ENCODE measurements around the gene PKN3.
A peak's percentile ranks its signal among the peaks of the same experiment; 100 is the strongest.

The PKN3 gene

GRCh38 chr9:128694344-128694743, 8.0 kb upstream of the PKN3 start:
- TF ChIP-seq CTCF (IDR thresholded peaks at IDR 0.05) (no peak), ZFX (IDR thresholded peaks at IDR 0.05; ENCODE audit: borderline replicate concordance) (no peak)
- no peak overlapping the region; the same call in 1 of the 2 replicates for H3K27ac ChIP-seq

GRCh38 chr9:128696923-128697707, 5.2 kb upstream of the PKN3 start:
- H3K27ac ChIP-seq, result peak overlapping the region; percentile 52
- TF ChIP-seq CTCF (IDR thresholded peaks at IDR 0.05) (no peak), ZFX (IDR thresholded peaks at IDR 0.05; ENCODE audit: borderline replicate concordance) (no peak)

GRCh38 chr9:128699096-128699795, 3.1 kb upstream of the PKN3 start:
- H3K27ac ChIP-seq, result peak overlapping the region; percentile 52; the same call in 1 of the 2 replicates

DNA sequence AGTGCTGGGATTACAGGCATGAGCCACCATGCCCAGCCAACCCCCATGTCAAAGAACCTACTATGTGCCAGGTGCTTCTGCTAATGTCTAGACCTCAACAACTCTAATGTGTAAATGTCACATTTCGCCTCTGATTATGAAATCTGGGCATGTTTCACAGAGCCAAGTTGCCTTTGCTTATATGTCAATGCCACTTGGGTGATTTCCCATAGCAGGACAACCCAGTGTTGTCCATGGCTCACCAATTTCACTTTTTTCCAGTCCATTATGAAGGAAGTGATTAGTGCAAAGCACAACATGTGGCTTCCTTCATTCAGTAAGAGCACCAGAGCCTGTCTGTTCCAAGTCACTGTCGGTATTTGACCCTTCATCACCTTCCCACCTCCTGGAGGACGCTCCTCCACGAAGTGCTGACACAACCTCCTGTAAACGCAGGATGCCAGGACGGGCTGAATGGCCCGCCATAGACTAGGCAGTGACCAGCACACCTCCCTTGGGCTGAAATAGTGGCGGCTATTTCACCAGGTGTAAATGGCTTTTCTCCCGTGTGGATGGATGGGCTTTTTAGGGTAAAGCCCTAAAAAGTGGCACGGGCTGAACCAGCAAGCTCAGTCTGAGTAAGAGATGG, 962 bp upstream of the PKN3 start:
- H3K27ac ChIP-seq, result 0 out of 2 replicates have a peak overlapping the region, but pooled peaks have one; percentile 74
- TF ChIP-seq CTCF (IDR thresholded peaks at IDR 0.05), result no peak
- TF ChIP-seq ZFX (IDR thresholded peaks at IDR 0.05; ENCODE audit: borderline replicate concordance), result no peak

DNA sequence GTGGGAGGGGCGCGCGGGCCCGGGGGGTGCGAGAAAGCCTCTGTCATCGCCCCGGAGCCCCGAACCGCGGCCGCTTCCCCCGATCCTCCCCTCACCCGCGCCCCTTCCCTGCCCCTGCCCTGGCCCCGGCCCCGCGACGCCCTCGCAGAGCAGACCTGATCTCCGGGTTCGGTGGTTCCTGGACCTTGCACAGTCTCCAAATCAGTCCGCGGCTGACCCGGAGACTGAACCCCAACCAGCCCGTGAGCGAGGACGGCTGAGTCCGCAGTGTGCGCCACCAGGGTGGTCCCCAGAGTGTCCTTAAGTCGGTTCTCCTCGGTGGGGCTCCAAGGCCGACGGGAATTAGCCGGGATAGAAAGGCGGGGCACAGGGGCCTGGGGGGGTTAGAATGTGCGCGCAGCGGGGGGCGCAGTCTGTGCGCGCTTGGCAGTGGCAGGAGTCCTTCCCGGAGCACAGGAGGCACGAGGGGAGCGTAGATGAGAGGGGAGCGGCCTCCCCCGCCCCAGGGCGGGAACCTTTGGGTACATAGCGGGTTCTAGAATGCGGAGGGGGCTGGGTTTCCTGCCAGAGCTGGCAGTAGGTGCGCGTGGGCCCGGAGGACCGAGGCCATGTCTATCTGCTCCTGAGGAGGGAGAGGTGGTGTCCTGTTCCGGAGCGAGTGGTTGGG, 779 bp downstream of the PKN3 start:
- TF ChIP-seq ZFX (IDR thresholded peaks at IDR 0.05; ENCODE audit: borderline replicate concordance), result no peak
- TF ChIP-seq CTCF (IDR thresholded peaks at IDR 0.05), result no peak
- H3K27ac ChIP-seq, result peak overlapping the region; percentile 74

GRCh38 chr9:128703616-128704355, 1.5 kb downstream of the PKN3 start:
- peak overlapping the region; percentile 74 for H3K27ac ChIP-seq
- no peak for TF ChIP-seq ZFX (IDR thresholded peaks at IDR 0.05; ENCODE audit: borderline replicate concordance)
- TF ChIP-seq CTCF (IDR thresholded peaks at IDR 0.05), result no peak

DNA sequence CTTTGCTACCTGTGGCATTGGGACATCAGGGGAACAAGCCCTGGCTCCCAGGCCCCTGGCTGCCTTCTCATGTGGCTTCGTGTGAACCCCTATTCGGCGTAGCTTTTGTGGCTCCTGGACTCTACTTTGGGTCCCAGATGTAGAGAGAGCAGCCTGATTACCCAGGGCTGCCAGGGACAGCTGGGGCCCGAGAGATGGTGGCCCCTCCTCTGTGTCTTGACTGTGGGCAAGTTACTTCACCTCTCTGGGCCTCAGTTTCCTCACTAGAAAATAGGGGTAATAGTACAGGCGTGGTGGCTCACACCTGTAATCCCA, 2.0 kb downstream of the PKN3 start:
- 0 out of 2 replicates have a peak overlapping the region, but pooled peaks have one; percentile 74 for H3K27ac ChIP-seq
- TF ChIP-seq ZFX (IDR thresholded peaks at IDR 0.05; ENCODE audit: borderline replicate concordance), result no peak
- no peak for TF ChIP-seq CTCF (IDR thresholded peaks at IDR 0.05)
